Epithelial cell of proximal tubule (primary cell): ENCODE results near the gene PGK1. TPM values are rescaled to one million over a fixed set of nuclear protein-coding genes. Genes with fewer than 3 reads are reported as not detected.
A peak's percentile ranks its signal among the peaks of the same experiment; 100 is the strongest.
"Not testable (repeated sequence)": the region's sequence is repeated elsewhere in the genome, so short reads cannot be mapped to it uniquely, and the experiment has no call there.

Source experiments
- DNase-seq: peaks from one replicate; pipeline ENCODE4 v3.0.0-alpha.2; 2011; ENCODE audit warnings: low read depth
- H3K4me3 ChIP-seq: 2 replicates; pipeline ENCODE4 v1.5.1; 2011; ENCODE audit warnings: low read depth, mild to moderate bottlenecking, low read length
- CTCF ChIP-seq: conservative IDR thresholded peaks from 2 replicates; pipeline ENCODE4 v1.5.1; 2012; ENCODE audit warnings: low read depth, mild to moderate bottlenecking, low read length
- total RNA-seq: library from RNA; depleted of rRNA; stranded (reverse); fragments of >200 nt; gene quantifications from 2 replicates; pipeline ENCODE4 v1.2.3, GENCODE V29; 2015

Gene PGK1
- total RNA-seq = 323 and 729 TPM in 2 replicates

- no peak for TF ChIP-seq CTCF
- no peak for DNase-seq
- peak within 1 kb of the TSS; percentile 95 for H3K4me3 ChIP-seq
Measured at GRCh38 chrX:78103623-78104446, at the start of gene PGK1. TSS of gene PGK1 (plus strand) at chrX:78104248. CDS start at chrX:78104341, 93 bp downstream.

- TF ChIP-seq CTCF = no peak
- no peak overlapping the region for H3K4me3 ChIP-seq
- DNase-seq = no peak
Measured at GRCh38 chrX:78063687-78064086, 40.4 kb upstream of the PGK1 start.

DNA sequence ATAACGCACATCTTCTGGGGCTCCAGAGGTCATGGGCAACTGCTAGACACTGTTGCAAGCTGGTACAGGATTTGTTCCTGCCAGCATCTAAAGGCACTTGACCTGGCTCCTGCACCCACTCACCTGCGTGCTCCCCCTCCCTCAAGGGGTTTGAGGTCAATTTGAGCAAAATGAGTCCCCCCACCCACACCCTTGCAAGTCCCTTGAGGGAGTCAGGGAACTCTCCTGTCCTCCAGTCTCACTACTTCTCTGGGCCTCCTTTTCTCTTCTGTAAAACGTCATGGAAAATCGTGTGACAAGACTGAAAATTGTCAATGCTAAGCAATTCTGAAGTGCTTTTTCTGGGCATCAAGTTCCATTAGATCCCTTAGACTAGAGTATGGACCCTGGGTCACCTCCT, 39.9 kb upstream of the PGK1 start:
- TF ChIP-seq CTCF = no peak
- no peak for DNase-seq
- H3K4me3 ChIP-seq = no peak overlapping the region

GRCh38 chrX:78064698-78065601, 39.1 kb upstream of the PGK1 start:
- peak; percentile 64 for DNase-seq

GRCh38 chrX:78066110-78066509, 37.9 kb upstream of the PGK1 start:
- no peak overlapping the region for H3K4me3 ChIP-seq
- DNase-seq = no peak
- TF ChIP-seq CTCF = no peak

More at GRCh38 chrX:78064698-78065601, 39.1 kb upstream of the PGK1 start:
- H3K4me3 ChIP-seq = not testable (repeated sequence)

GRCh38 chrX:78071331-78071730, 32.7 kb upstream of the PGK1 start:
- DNase-seq = no peak
- TF ChIP-seq CTCF = no peak
- H3K4me3 ChIP-seq = no peak overlapping the region

DNA sequence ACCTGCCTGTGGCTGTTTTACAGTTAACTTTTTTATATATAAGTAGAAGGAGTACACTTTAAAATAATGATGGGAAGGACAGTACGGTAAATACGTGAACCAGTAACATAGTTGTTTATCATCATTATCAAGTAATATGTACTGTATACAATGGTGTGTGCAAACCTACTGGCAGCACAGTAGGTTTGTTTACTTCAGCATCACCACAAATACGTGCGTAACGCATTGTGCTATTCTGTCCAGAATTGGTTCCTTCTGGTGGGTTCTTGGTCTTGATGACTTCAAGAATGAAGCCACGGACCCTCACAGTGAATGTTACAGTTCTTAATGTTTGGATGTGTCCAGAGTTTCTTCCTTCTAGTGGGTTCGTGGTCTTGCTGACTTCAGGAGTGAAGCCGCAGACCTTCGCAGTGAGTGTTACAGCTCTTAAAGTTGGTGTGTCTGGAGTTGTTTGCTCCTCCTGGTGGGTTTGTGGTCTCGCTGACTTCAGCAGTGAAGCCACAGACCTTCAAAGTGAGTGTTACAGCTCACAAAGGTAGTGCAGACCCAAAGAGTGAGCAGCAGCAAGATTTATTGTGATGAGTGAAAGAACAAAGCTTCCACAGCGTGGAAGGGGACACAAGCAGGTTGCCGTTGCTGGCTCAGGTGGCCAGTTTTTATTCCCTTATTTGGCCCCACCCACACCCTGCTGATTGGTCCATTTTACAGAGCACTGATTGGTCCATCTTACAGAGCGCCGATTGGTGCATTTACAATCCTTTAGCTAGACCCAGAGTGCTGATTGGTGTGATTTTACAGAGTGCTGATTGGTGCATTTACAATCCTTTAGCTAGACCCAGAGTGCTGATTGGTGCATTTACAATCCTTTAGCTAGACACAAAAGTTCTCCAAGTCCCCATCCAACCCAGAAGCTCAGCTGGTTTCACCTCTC, 30.6 kb upstream of the PGK1 start:
- not testable (repeated sequence) for DNase-seq, H3K4me3 ChIP-seq
